ENCODE results near the gene DLGAP4. TPM values are rescaled to one million over a fixed set of nuclear protein-coding genes. Genes with fewer than 3 reads are reported as not detected.

The DLGAP4 gene
- polyA plus RNA-seq, 2 of the 4 experiments (the other 2 are of a cell fraction): 11.9 to 36.7 TPM

- no peaks in the 10 kb centered on the region for H3K9me3 ChIP-seq
- no peak overlapping the region for H3K4me3 ChIP-seq
- WGBS (ENCODE audit: missing lambda C conversion rate): 44% methylated on average over 6 of the region's 9 CpGs
- DNase-seq (ENCODE audit: low read depth in 1 of 2, low spot score in 1 of 2) (no peak), FAIRE-seq (no peak), ATAC-seq (peak; percentile 55 to 63)
- POLR2A ChIA-PET: no interaction called here
- CTCF ChIA-PET: interaction anchor here (1.3 to 4.7 kb wide), 2 partner anchors 15 to 239 kb away, joined by 3 to 26 read pairs; no protein-coding TSS in a partner anchor
- TF ChIP-seq HOXB5 (CRISPR knock-in tag; IDR thresholded peaks at IDR 0.05) (no peak), CHD2 (IDR thresholded peaks at IDR 0.05; ENCODE audit: low read length, partially characterized antibody) (no peak), NFE2L2 (conservative IDR thresholded peaks at IDR 0.05; ENCODE audit: low read length) (no peak), USF2 (IDR thresholded peaks at IDR 0.05) (no peak), ELK1 (IDR thresholded peaks at IDR 0.05; ENCODE audit: low read depth, low read length) (no peak)
- peak overlapping the region; percentile 52 for H3K4me2 ChIP-seq
- H3K27ac ChIP-seq: peak overlapping the region in 1 of 2 experiments; percentile 67; a peak in 3 of 6 replicates
- peaks cover 11% of the 10 kb centered on the region for H3K4me1 ChIP-seq
These were observed 148.7 kb downstream of the DLGAP4 start for GRCh38 chr20:36454698-36455427.

GRCh38 chr20:36455972-36456625 lies 150.0 kb downstream of the DLGAP4 start:
- Histone ChIP-seq H3K4me2 (no peak overlapping the region), H3K4me1 (peaks cover 16% of the 10 kb centered on the region), H3K9me3 (no peaks in the 10 kb centered on the region), H3K27ac (no peak overlapping the region), H3K4me3 (no peak overlapping the region)
- POLR2A ChIA-PET: interaction anchor here (0.7 kb wide), 1 partner anchor 9 kb away, joined by 3 read pairs; no protein-coding TSS in a partner anchor
- DNase-seq (ENCODE audit: low read depth in 1 of 2, low spot score in 1 of 2) (no peak), ATAC-seq (no peak), FAIRE-seq (no peak)
- no peak for TF ChIP-seq HDAC2 (IDR thresholded peaks at IDR 0.05)
- TF ChIP-seq BHLHE40 (IDR thresholded peaks at IDR 0.05; ENCODE audit: low read depth, low read length): no peak
- no peak for TF ChIP-seq MAFK (IDR thresholded peaks at IDR 0.05; ENCODE audit: partially characterized antibody)
- no peak for TF ChIP-seq REST (IDR thresholded peaks at IDR 0.05)
- TF ChIP-seq POLR2AphosphoS2 (conservative IDR thresholded peaks at IDR 0.05; ENCODE audit: low read length): no peak
- CTCF ChIA-PET: interaction anchor here (4.7 kb wide), 1 partner anchor 17 kb away, joined by 26 read pairs; no protein-coding TSS in a partner anchor
- WGBS (ENCODE audit: missing lambda C conversion rate): 89% methylated on average over 9 of the region's 9 CpGs

GRCh38 chr20:36460648-36461599 lies 154.8 kb downstream of the DLGAP4 start:
- FAIRE-seq: no peak
- Histone ChIP-seq H3K4me3 (peak overlapping the region; percentile 98), H3K4me2 (peak overlapping the region; percentile 100), H3K4me1 (peaks cover 36% of the 10 kb centered on the region), H3K9me3 (no peaks in the 10 kb centered on the region), H3K27ac (peak overlapping the region; percentile 95 to 99)
- POLR2A ChIA-PET: interaction anchor here (0.6 to 1.0 kb wide), 4 partner anchors 11 to 258 kb away, joined by 3 to 4 read pairs (median 3); no protein-coding TSS in a partner anchor
- DNase-seq (ENCODE audit: low read depth in 1 of 2, low spot score in 1 of 2): peak; percentile 86 to 89
- ATAC-seq: peak; percentile 58 to 69
- WGBS (ENCODE audit: missing lambda C conversion rate): 45% methylated on average over 26 of the region's 96 CpGs
- CTCF ChIA-PET: no interaction called here
- TF ChIP-seq HEYL (CRISPR knock-in tag; IDR thresholded peaks at IDR 0.05) (no peak), EHMT2 (IDR thresholded peaks at IDR 0.05; ENCODE audit: low read depth) (no peak), POLR2AphosphoS2 (conservative IDR thresholded peaks at IDR 0.05; ENCODE audit: low read length) (no peak), MAX (IDR thresholded peaks at IDR 0.05) (peak; percentile 96), EP300 (IDR thresholded peaks at IDR 0.05) (no peak), CBX8 (IDR thresholded peaks at IDR 0.05) (no peak), CHD4 (IDR thresholded peaks at IDR 0.05; ENCODE audit: borderline replicate concordance) (no peak), KDM5A (IDR thresholded peaks at IDR 0.05) (no peak), EHF (CRISPR knock-in tag; IDR thresholded peaks at IDR 0.05) (peak; percentile 77; the same call in 1 of the 2 replicates), ZFP36 (IDR thresholded peaks at IDR 0.05; ENCODE audit: borderline replicate concordance, partially characterized antibody) (no peak), CBX2 (IDR thresholded peaks at IDR 0.05; ENCODE audit: borderline replicate concordance, low read depth) (no peak), BHLHE40 (IDR thresholded peaks at IDR 0.05; ENCODE audit: low read depth, low read length) (no peak), ZNF302 (CRISPR knock-in tag; IDR thresholded peaks at IDR 0.05) (peak; percentile 79; the same call in 1 of the 2 replicates), FOSL2 (IDR thresholded peaks at IDR 0.05) (no peak), FOSL2 (CRISPR knock-in tag; IDR thresholded peaks at IDR 0.05) (no peak), PHF8 (IDR thresholded peaks at IDR 0.05; ENCODE audit: borderline replicate concordance, low read depth) (no peak), ZC3H11A (IDR thresholded peaks at IDR 0.05) (no peak)
